Activated CD8-positive, alpha-beta T cell treated with anti-CD3 and anti-CD28 coated beads for 36 hours (primary cell): Measurements from ENCODE around the gene RBP2. TPM values are rescaled to one million over a fixed set of nuclear protein-coding genes. Genes with fewer than 3 reads are reported as not detected.

Experiments used
- ATAC-seq: fragments of 200-7000 bp; cut with Tn5 transposase; one replicate; pipeline ENCODE4 v1.10.0; 2021; ENCODE audit warnings: mild to moderate bottlenecking, moderate library complexity
- CTCF ChIA-PET: fragments of 350-600 bp; sonication (Branson Sonifier 250); formaldehyde crosslinking; loops from one replicate; lab custom pipeline; 2021; ENCODE audit warnings: antibody characterized with exemption; lab: Charles Lee
- POLR2A ChIA-PET: fragments of 350-600 bp; sonication (Branson Sonifier 250); formaldehyde crosslinking; loops from one replicate; lab custom pipeline; 2021; ENCODE audit warnings: antibody characterized with exemption; lab: Charles Lee
- DNase-seq: peaks from one replicate; pipeline ENCODE4 v3.0.0-alpha.2; 2020
- H3K27ac Mint-ChIP-seq: one replicate; pipeline ENCODE4 v1.8.0; 2021; ENCODE audit warnings: mild to moderate bottlenecking, mixed read lengths
- H3K27me3 Mint-ChIP-seq: one replicate; pipeline ENCODE4 v1.8.0; 2021; ENCODE audit warnings: mixed read lengths
- H3K36me3 Mint-ChIP-seq: one replicate; pipeline ENCODE4 v1.8.0; 2021; ENCODE audit warnings: low read depth, mixed read lengths
- H3K4me1 Mint-ChIP-seq: one replicate; pipeline ENCODE4 v1.8.0; 2021; ENCODE audit warnings: low read depth, mixed read lengths
- H3K4me3 Mint-ChIP-seq: one replicate; pipeline ENCODE4 v1.8.0; 2021; ENCODE audit warnings: mild to moderate bottlenecking, moderate library complexity, mixed read lengths
- H3K9me3 Mint-ChIP-seq: one replicate; pipeline ENCODE4 v1.8.0; 2021; ENCODE audit warnings: mixed read lengths
- CTCF ChIP-seq: fragments of 200-600 bp; IDR thresholded peaks from one replicate; pipeline ENCODE4 v1.8.0; 2022; ENCODE audit warnings: antibody characterized with exemption, mild to moderate bottlenecking
- intact Hi-C: fragments of 100-400 bp; cut with micrococcal nuclease; formaldehyde crosslinking; loops from one replicate; pipeline ENCODE4 v1.10.0; 2022
- total RNA-seq, 2 experiments: library from RNA; stranded (reverse); gene quantifications; one replicate each; pipeline ENCODE4 v1.2.3, GENCODE V29; 2021

RBP2 gene
- total RNA-seq = not detected

DNA sequence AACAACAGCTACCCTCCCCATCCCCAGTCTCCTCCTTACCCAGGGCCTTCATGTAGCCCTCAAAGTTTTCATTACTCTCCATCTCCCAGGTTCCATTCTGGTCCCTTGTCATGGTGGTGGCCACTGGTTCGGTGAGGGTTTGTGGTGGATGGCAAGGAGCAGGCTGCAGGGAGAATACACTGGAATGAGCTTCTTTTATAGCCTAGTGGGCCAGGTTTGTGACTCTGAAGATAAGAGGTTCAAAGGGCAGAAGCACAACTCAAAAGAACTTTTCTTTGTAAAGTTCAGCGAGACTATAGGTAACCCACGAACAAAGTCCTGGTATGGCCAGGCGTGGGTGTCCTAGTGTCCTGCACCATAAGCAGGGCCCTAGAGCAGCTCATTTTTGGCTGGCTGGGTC is at the start of gene RBP2:
Gene RBP2 (minus strand): TSS at position 169 of the 400 bp plus-strand sequence. CDS start 57 bp downstream, at position 112.
- no peak within 1 kb of the TSS for H3K27ac Mint-ChIP-seq
- H3K4me1 Mint-ChIP-seq = no peaks in the 10 kb centered on the region
- ChIA-PET CTCF (interaction anchor here (1.8 kb wide), 1 partner anchor 45 kb away, joined by 4 read pairs; no protein-coding TSS in a partner anchor), POLR2A (no interaction called here)
- ATAC-seq = no peak
- H3K4me3 Mint-ChIP-seq = no peak within 1 kb of the TSS
- no peaks in the 10 kb centered on the region for H3K27me3 Mint-ChIP-seq
- intact Hi-C loops = no loop called here
- no peaks in the 10 kb centered on the region for H3K9me3 Mint-ChIP-seq
- no peaks in the 10 kb centered on the region for H3K36me3 Mint-ChIP-seq
- no peak for DNase-seq
- TF ChIP-seq CTCF = no peak

DNA sequence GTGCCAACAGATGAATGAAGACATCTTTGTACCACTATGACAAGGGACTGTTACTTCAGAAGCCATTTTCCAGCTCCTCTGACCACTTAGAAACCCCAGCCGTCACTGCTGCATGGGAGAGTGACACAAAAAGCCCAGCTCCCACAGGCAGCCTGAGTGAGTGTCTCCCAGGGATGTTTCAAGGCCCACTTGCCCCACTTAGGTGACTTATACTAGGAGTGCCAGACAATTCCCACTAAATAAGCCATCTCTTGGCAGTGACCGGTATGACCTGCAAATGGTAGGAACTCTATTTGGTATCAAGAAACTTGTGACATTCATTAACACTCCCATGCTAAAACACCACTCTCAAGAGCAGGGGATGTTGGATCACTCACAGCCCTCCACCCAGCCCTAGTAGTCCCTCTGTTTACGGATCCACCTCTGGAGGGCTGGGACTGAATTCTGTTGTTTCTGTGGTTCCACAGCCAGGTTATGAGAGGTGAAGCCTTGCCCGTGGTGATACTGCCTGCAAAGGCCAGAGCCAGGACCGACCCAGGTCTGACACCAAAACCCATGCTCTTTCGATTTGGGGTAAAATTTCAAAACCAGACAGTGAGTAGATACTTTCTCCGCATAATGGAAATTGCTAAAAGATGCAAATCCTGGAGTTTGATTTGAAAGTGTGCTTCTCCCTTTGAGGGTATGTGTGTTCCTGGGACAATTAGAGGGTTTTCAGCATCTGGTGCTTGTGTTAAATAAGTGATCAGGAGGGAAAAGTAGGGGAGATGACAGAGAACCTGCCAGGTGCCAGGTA is 48.7 kb upstream of the RBP2 start:
- TF ChIP-seq CTCF = no peak
- no peak overlapping the region for H3K27ac Mint-ChIP-seq
- no peaks in the 10 kb centered on the region for H3K36me3 Mint-ChIP-seq
- no peaks in the 10 kb centered on the region for H3K27me3 Mint-ChIP-seq
- no peak overlapping the region for H3K4me3 Mint-ChIP-seq
- ChIA-PET CTCF (no interaction called here), POLR2A (no interaction called here)
- ATAC-seq (no peak), DNase-seq (no peak)
- intact Hi-C loops = no loop called here
- no peaks in the 10 kb centered on the region for H3K4me1 Mint-ChIP-seq
- no peaks in the 10 kb centered on the region for H3K9me3 Mint-ChIP-seq

GRCh38 chr3:139523718-139524117 is 47.4 kb upstream of the RBP2 start:
- intact Hi-C loops = no loop called here
- no peaks in the 10 kb centered on the region for H3K36me3 Mint-ChIP-seq
- TF ChIP-seq CTCF = no peak
- no peak overlapping the region for H3K4me3 Mint-ChIP-seq
- POLR2A ChIA-PET = no interaction called here
- no peak for DNase-seq
- H3K4me1 Mint-ChIP-seq = no peaks in the 10 kb centered on the region
- ATAC-seq = no peak
- no peaks in the 10 kb centered on the region for H3K27me3 Mint-ChIP-seq
- CTCF ChIA-PET = no interaction called here
- no peak overlapping the region for H3K27ac Mint-ChIP-seq
- no peaks in the 10 kb centered on the region for H3K9me3 Mint-ChIP-seq

DNA sequence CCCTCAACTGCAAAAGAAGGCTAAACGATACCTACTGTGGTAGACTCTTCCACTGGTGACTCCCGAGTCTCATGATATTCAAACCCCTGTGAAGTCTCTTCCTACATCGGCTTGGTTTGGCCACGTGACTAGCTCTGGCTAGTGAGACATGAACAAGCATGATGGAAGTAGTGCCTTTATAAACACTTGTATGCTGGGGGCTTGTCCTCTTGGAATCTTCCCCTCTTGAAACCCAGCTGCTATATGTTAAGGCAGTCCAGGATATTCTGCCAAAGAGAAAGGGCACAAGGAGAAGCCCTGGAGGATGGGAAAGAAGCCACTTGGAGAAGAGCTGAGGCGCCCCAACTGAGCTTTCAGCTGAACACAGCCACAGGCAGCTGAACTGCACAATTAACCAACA is 46.9 kb upstream of the RBP2 start:
- DNase-seq (no peak), ATAC-seq (no peak)
- H3K27ac Mint-ChIP-seq = no peak overlapping the region
- no peaks in the 10 kb centered on the region for H3K4me1 Mint-ChIP-seq
- H3K27me3 Mint-ChIP-seq = no peaks in the 10 kb centered on the region
- TF ChIP-seq CTCF = no peak
- H3K4me3 Mint-ChIP-seq = no peak overlapping the region
- H3K9me3 Mint-ChIP-seq = no peaks in the 10 kb centered on the region
- intact Hi-C loops = no loop called here
- ChIA-PET POLR2A (no interaction called here), CTCF (no interaction called here)
- no peaks in the 10 kb centered on the region for H3K36me3 Mint-ChIP-seq

DNA sequence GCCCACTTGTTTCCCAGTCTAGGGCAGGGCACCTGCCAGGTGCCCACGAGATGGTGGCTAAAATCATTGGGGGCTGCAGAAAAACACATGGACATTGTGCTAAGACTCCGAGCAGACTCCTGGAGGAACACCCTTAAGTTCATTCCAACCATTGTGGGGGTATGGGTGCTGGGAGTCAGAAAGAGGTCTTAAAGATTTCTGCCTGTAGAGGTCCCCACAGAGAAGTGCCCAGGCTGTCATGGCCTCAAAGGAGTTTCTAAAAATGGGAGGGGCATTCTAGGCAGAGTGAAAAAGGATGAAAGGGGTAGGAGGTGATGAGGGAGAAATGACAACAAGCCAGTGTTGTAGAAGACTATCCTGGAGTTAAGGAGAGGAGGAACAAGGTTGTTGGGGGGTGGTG is 46.1 kb upstream of the RBP2 start:
- no peaks in the 10 kb centered on the region for H3K9me3 Mint-ChIP-seq
- no peak overlapping the region for H3K27ac Mint-ChIP-seq
- H3K4me1 Mint-ChIP-seq = no peaks in the 10 kb centered on the region
- ChIA-PET POLR2A (no interaction called here), CTCF (interaction anchor here (1.7 kb wide), 1 partner anchor 47 kb away, joined by 4 read pairs; the partner anchor contains the start of gene RBP2)
- no peak overlapping the region for H3K4me3 Mint-ChIP-seq
- no peaks in the 10 kb centered on the region for H3K36me3 Mint-ChIP-seq
- ATAC-seq = no peak
- intact Hi-C loops = no loop called here
- TF ChIP-seq CTCF = no peak
- DNase-seq = no peak
- H3K27me3 Mint-ChIP-seq = no peaks in the 10 kb centered on the region
